GM12801 (cell line): ENCODE data around the gene VAV3.

Experiments used
- CTCF ChIP-seq: IDR thresholded peaks from one replicate; pipeline ENCODE4 v1.5.1; 2011; ENCODE audit warnings: control low read depth; ENCODE audit not compliant: insufficient read length; ENCODE audit errors: extremely low read depth

VAV3 gene

GRCh38 chr1:107748531-107748930 lies 216.4 kb downstream of the VAV3 start:
- TF ChIP-seq CTCF: no peak

GRCh38 chr1:107741242-107741641 lies 223.7 kb downstream of the VAV3 start:
- no peak for TF ChIP-seq CTCF

- no peak for TF ChIP-seq CTCF
Observed at GRCh38 chr1:107740579-107740978, 224.4 kb downstream of the VAV3 start.

GRCh38 chr1:107739651-107740050 lies 225.3 kb downstream of the VAV3 start:
- TF ChIP-seq CTCF: no peak

- no peak for TF ChIP-seq CTCF
Observed at GRCh38 chr1:107739201-107739600, 225.8 kb downstream of the VAV3 start.

- TF ChIP-seq CTCF: no peak
Observed at GRCh38 chr1:107727866-107728265, 237.1 kb downstream of the VAV3 start.

- TF ChIP-seq CTCF: no peak
Observed at GRCh38 chr1:107726860-107727259, 238.1 kb downstream of the VAV3 start.

- no peak for TF ChIP-seq CTCF
Observed at GRCh38 chr1:107724648-107725047, 240.3 kb downstream of the VAV3 start.
